Smooth muscle cell of the brain vasculature (primary cell): ENCODE results near the gene SAT2.
"Not testable (repeated sequence)": the region's sequence is repeated elsewhere in the genome, so short reads cannot be mapped to it uniquely, and the experiment has no call there.

Experiments used
- DNase-seq: peaks from one replicate; pipeline ENCODE4 v3.0.0-alpha.2; 2012; ENCODE audit warnings: low read depth, low spot score

Gene SAT2

GRCh38 chr17:7634384-7634783 is 6.8 kb upstream of the SAT2 start:
- DNase-seq: no peak

- no peak for DNase-seq
Measured at GRCh38 chr17:7633093-7633492, 5.5 kb upstream of the SAT2 start.

DNA sequence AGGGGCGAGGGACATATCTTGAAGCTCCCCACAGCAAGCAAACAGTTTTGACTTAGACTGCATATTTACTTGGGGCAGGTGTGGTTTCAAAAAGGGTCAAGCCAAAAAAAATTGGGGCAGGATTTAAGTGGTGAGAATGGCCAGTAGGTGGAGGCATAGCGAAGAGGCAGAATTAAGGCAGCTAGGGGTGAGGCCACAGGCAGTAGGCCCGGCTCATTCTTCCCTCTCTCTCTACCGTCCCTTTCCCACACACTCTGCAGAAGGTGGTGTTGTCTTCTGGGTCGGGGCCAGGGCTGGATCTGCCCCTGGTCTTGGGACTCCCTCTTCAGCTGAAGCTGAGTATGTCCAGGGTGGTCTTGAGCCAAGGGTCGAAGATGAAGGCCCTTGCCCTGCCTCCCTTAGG is 4.9 kb upstream of the SAT2 start:
- DNase-seq: no peak

DNA sequence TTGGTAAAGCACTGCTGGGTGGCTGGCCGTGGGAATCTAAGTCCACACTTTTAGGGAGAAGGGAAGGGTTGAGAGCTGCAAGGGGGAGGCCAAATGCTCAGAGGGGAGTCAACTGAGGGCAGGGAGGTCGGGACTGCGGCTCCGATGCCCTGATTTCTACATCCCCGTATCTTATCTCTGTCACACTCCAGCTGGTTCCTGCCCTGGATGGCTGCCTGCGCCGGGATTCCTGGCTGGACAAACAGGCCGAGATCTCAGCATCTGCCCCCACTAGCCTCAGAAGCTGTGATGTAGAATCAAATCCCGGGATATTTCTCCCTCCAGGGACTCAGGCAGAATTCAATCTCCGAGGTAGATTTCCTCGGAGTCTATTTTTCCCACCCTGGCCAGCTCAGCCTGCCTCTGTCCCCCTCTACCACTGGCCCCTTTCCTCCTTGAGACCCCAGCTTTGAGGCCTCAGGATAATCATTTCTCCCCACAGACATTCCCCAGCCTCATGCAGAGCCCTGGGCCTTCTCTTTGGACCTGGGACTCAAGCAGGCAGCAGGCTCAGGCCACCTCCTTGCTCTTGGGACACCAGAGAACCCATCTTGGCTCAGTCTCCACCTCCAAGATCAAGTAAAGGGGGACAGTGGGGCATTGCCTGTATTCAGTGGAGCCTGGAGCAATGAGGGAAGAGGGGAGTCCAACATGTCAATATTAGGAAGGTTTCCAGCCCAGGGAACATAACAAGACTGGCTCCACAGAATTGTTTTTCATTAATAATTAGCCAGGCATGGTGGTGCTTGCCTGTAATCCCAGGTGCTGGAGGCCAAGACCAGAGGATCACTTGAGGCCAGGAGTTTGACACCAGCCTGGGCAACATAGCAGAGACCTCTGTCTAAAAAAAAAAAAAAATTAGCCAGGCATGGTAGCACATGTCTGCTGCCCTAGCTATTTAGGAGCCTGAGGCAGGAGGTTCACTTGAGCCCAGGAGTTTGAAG is 4.1 kb upstream of the SAT2 start:
- DNase-seq: no peak

- DNase-seq: no peak
Measured at GRCh38 chr17:7629939-7630571, 2.4 kb upstream of the SAT2 start, which contains the start of gene SHBG. TSS of gene SHBG (plus strand) at chr17:7630135. CDS start at chr17:7630173, 38 bp downstream.

GRCh38 chr17:7626956-7627249 is 718 bp downstream of the SAT2 start:
- no peak for DNase-seq

DNA sequence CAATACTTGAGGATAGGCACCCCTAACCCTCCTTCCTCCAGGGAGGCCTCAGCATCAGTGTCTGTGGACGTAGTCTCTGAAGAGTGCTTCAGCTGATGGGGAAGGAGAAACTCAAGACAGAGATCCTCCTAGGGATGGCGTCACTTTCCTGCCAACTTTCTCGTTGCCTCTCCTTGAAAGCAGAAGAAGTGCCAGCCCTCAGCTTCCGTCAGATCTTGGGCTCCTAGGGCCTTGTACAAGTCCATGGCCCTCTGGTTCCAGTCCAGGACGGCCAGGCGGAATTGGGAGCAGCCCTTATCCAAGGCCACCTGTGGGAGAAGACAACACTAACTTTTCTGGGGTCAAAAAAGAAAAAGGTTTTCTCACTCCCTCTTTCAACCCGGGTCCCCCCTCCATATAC is 1.3 kb downstream of the SAT2 start:
- DNase-seq: no peak

- not testable (repeated sequence) for DNase-seq
Measured at GRCh38 chr17:7625749-7626148, 1.9 kb downstream of the SAT2 start.

DNA sequence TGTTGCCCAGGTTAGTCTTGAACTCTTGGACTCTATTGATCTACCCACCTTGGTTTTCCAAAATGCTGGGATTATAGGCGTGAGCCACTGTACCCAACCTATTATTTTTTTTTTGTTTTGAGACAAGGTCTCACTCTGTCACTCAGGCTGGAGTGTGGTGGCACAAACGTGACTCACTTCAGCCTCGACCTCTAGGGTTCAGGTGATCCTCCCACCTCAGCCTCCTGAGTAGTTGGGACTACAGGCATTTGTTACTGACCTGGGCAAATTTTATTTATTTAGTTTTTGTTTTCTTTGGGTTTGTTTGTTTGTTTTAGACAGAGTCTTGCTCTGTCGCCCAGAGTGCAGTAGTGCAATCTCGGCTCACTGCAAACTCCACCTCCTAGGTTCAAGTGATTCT is 4.0 kb downstream of the SAT2 start:
- DNase-seq: no peak

DNA sequence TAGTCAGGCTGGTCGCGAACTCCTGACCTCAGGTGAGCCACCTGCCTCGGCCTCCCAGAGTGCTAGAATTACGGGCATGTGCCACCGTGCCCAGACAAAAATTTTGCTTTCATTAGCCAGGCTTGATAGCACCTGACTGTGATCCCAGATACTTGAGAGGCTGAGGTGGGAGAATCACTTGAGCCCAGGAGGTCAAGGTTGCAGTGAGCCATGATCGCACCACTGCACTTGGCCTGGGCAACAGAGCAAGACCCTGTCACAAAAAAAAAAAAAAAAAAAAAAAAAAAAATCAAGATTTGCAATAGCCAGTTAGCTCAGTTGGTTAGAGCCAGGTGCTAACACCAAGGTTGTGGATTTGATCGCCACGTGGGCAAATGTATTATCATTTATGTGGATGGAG is 6.8 kb downstream of the SAT2 start:
- no peak for DNase-seq

- no peak for DNase-seq
Measured at GRCh38 chr17:7618608-7619007, 9.0 kb downstream of the SAT2 start.

DNA sequence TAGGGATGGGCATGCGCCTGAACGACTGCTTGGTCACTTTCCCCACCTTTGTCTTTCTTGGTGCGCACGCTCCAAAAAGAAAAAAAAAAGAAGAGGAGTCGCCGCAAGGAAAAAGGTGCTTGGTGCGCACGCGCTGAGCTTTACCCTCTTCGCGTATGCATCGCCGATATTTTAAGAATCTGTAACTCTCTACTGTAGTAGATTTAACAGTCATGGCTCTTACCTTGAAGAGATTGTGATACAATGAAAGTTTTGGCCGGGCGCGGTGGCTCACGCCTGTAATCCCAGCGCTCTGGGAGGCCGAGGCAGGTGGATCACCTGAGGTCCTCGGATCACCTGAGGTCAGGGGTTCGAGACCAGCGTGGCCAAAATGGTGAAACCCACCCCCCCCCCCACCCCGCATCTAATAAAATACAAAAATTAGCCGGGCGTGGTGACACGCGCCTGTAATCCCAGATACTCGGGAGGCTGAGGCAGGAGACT is 12.3 kb downstream of the SAT2 start:
- no peak for DNase-seq

DNA sequence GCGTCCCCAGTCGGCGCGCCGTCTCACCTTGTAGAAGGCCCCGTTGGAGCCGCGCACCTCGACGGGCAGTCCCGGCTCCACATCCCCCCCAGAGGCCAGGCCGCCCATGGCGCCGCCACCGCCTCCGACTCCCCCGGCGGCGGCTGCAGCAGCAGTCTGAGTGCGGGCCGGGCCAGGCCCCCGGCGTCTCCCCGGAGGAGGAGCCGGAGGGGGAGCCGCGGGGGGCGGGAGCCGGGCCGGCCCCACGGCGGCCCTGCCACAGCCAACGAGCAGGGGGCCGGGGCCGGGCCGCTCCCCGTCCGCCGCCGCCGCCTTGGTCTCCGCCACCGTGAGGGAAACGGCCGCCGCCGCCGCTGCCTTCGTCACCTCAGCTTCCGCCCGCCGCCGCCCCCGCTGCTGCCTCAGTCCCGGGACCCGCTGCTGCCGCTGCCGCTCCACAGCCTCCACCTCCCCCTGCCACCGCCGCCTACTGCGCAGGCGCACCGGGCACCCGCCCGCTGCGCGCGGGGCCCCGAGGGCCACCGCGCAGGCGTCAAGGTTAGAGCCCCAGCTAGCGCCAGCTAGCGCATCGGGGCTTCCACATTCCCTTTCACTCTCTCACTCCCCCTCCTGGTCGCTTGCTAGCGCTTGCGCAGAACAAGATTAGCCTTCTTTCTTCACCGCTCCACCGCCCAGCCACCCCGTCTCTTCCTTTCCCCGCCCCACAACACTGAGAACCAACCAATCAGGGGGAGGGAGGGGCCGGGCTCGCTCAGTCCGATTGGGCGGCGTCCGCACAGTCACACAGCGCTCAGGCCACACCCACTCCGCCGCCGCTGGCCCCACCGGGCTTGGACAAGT is 13.0 kb downstream of the SAT2 start, which contains the start of gene FXR2:
Gene FXR2, minus strand, starts transcription at position 473 of the 840 bp plus-strand sequence. Its CDS starts 365 bp downstream, at position 108.
- peak; percentile 100 for DNase-seq

- DNase-seq: no peak
Measured at GRCh38 chr17:7613769-7614424, 13.7 kb downstream of the SAT2 start.

GRCh38 chr17:7612294-7612640 is 15.4 kb downstream of the SAT2 start:
- DNase-seq: no peak

- no peak for DNase-seq
Measured at GRCh38 chr17:7611635-7612293, 15.9 kb downstream of the SAT2 start.

DNA sequence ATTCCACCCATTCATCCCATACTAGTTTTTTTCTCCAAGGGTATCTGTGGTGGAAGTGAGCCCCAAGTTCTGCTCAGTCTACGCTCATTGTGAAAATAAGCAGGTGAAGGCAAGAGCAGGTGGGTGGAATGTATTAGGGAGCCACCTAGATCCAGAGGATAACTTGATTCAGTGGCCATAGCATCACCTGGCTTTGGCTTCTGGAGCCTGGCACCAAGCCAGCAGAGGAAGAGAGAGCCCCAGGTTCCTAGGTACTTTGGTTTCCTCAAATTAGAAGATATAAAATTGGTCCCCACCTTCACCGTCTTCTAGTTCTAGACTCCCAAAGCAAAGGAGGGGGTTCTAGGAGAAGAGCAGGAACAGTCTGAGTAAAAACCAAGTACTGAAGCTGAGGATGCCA is 17.0 kb downstream of the SAT2 start:
- no peak for DNase-seq

DNA sequence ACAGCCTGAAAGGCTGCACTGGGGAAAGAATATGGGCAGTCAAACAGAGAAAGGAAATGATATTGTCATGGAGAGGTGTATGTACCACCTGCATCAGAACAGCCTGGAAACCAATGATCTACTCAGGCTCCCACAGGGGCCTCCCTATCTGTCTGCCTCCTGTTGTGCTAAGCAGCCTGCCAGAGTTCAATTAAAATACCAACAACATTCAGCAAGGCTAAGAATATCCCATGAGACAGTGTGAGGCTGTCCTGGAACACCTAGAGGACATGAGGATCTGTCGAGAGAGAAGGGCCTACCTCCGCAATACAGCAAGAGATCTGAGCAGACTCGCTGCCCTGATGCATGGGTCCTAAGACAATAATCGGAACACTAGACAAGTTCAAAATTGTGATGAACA is 21.3 kb downstream of the SAT2 start:
- DNase-seq: no peak

DNA sequence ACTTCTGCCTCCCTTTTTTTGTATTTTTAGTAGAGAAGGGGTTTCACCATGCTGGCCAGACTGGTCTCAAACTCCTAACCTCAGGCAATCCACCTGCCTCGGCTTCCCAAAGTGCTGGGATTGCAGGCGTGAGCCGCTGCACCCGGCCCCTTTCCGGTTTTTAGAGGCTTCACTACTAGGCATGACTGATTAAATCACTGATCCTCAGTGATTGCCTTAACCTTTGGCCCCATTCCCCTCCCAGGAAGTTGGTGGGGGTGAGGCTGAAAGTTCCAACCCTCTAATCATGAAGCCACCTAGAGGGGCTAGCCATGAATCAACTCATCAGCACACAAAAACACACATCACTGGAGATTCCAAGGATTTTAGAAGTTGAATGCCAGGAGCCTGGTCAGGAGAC is 30.1 kb downstream of the SAT2 start:
- DNase-seq: not testable (repeated sequence)

DNA sequence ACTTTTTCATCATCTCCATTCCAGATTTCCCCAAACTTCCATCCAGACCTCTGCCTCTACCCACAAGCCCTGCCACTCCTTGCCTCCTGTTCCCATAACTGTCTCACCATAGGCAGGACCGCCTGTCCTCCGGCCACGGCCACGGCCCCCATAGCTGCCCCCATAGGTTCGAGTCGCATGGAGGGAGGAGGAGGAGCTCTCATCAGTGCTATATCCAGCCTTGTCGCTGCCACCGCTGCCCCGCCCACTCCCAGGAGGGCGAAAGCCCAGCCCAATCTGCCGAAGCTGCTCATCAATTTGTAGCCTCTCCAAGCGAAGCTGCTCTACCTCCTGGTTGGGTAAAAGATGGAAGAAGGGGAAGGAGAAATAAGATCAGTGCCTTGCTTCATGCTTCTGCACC is 34.3 kb downstream of the SAT2 start:
- no peak for DNase-seq

DNA sequence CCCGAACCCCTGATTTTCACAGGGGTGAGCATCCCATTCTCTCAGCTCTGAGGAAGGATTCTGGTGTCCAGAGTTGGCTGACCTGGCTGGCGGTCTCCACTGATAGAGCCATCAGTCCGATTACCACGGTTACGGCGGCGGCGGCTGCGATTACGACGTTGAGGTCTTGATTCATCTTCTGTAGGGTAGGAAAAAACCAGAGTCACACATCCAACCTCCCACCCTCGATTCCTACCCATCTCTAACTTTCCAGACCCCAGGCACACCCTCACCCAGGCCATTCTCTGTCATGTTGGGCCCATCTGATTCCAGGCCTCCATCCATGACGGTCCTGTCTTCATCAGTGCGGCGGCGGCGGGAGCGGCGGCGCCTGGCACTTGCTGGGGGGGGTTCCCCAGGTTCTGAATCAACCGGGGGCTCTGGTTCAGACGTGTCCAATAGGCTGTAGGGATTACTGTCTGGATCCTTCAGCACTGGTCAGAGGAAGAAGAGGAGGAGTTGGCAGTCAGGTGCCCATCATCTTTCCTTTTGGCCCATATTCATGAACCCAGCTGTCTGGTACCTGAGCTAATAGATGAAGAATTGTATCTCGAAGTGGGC is 35.1 kb downstream of the SAT2 start:
- DNase-seq: no peak
